Measurements from ENCODE around the gene PDCL3.

GRCh38 chr2:100527440-100528015, 35.3 kb upstream of the PDCL3 start:
- TF ChIP-seq POLR2A (IDR thresholded peaks at IDR 0.05) (no peak), EP300 (IDR thresholded peaks at IDR 0.05) (no peak), CTCF (IDR thresholded peaks at IDR 0.05) (no peak), POLR2AphosphoS5 (IDR thresholded peaks at IDR 0.05) (no peak)

All from upper lobe of left lung (tissue), 4 donors.